NCI-H2196 (cell line): ENCODE results near the gene SIRPA.

ENCODE experiments used
- DNase-seq: peaks from one replicate; lab custom pipeline; 2025; ENCODE audit not compliant: unreplicated experiment; lab: John Stamatoyannopoulos, UW

The SIRPA gene

DNA sequence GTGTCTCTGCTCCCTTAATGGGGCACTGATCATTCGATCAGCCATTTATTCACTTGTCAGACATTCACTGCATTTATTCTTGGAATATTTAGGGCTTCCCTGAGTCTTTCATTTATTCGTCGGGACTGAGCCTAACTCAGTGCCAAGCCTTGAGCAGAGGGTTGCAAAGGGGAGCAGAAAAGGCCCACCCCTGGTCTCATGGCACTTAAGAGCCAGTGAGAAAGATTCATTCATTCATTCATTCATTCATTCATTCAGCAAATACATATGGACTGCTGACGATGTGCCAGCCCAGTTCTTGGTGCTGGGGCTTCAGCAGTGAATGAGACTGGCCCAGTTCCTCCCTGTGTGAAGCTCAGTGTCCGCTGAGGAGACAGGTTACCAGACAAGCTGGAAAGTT, 36.6 kb downstream of the SIRPA start:
- DNase-seq: no peak

DNA sequence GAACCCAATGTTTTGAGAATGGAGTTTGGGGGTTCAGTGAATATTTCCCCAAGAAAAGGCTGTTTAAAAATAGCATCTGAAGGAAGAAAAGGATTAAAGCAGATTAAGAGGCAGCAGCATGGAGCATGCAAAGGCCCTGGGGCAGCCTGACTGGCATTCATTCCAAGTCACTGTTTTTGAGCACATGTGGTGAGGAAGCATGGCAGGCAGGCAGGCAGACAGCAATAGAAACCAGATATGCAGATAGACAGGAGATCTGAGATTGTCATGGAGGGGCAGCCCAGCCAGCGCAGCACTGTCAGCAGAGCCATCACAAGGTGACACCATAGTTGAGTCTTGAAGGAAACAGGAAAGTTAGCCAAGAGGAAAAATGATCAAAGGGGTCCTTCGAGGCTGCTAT, 37.8 kb downstream of the SIRPA start:
- no peak for DNase-seq

DNA sequence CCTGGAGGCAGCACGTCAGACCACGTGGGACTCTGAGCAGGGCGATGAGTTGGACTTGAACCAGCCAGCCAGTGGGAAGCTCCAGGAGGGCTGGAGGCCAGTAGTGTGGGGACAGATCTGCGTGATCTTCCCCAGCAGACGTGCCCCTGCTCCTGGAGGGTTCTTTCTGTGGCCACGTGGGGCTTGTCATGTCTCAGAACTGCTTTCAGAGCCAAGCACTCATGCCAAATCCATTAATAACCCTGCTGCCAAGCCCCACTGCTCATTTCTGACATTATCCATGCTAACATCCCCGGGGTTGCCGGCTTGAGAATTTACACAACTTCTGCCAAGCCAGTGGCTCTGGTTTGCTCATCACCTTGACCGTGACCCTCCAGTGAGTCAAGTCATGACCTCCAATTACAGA, 38.3 kb downstream of the SIRPA start:
- DNase-seq: no peak

DNA sequence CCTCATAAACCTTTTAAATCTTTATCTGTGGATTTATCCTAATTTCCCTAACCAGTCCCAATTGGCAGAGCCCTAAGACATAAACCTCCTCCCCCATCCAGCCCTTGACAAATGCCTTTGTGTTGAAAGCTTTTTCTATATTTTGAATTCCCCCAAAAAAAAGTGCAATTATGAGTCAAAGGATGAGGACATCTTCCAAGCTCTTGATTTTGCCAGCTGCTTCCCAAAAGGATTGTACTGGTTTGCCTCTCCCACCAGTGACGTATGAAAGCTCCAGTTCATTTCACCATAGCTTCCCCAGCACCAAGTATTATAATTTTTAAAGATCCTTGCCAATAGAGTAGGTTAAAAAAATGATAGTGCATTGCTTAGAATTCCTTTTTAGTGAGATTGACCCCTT, 38.9 kb downstream of the SIRPA start:
- DNase-seq: no peak

DNA sequence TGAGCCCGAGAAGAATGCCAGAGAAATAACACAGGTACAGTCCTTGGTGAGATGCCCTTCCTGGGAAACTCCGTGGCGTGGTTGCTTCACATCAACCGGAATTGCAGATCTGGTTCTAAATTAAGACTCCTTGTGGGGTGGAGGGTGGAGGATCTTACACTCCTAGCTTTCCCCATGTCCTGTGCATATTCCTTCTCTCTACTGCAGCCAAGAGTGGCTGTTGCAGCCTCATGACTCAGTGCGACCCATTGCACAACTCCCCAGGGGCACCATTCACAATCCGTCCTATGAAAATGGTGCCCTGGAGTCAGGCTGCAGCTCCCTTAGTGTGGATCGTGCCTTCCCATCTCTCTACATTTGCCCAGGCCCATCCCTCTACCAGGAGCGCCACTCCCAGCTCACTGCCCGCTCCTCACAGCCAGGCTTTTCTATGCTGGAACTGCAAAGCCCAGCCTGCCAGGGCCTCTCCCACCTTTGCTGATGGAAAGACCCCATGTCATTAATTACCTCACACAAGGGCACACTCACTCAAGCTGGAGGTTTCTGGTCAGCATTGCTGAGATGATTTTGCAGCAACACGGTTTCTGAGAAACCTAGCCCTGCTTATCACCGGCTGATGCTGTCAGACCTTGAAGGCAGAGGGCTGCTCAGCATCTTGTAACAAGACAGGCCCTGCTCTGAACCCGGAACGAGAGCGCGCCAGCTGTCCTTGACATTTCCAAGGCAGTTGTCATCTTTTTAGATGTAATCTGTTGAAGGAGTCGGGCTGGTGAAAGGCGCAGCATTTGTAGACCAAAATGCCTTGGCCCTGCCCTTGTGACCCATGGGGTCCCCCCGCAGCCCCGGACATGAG, 39.7 kb downstream of the SIRPA start:
- DNase-seq: no peak

DNA sequence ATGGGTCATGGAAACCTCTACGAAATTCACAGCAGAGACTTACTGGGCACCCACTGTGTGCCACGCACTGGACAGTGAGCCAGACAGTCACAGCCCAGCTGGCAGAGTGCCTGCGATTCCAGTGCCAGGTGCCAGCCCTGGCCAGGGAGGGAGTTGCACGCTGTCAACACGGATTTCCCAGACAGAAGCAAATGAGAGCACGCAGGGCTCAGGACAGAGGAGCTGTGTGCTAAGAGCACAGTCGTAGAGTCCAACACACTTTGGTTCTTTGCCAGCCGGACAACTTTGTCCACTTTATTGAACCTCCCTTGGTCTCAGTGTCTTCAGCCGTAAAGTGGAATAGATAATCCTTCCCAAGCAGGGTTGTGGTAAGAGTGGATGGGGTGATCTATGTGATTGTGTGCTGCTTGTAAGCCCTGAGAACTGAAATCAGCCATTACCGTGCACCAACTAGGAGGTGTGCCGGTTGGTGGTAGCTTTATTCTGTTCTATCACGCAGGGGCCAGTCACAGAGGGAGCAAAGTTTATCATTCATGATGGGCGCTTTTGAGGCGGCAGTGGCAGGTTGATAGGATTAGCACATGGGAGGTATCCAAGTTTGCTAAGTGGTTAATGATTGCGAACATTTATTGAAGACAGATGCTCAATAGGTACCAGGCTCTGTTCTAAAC, 40.6 kb downstream of the SIRPA start:
- peak; percentile 13 for DNase-seq

DNA sequence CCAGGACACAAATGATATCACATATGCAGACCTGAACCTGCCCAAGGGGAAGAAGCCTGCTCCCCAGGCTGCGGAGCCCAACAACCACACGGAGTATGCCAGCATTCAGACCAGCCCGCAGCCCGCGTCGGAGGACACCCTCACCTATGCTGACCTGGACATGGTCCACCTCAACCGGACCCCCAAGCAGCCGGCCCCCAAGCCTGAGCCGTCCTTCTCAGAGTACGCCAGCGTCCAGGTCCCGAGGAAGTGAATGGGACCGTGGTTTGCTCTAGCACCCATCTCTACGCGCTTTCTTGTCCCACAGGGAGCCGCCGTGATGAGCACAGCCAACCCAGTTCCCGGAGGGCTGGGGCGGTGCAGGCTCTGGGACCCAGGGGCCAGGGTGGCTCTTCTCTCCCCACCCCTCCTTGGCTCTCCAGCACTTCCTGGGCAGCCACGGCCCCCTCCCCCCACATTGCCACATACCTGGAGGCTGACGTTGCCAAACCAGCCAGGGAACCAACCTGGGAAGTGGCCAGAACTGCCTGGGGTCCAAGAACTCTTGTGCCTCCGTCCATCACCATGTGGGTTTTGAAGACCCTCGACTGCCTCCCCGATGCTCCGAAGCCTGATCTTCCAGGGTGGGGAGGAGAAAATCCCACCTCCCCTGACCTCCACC, 42.2 kb downstream of the SIRPA start:
- no peak for DNase-seq

DNA sequence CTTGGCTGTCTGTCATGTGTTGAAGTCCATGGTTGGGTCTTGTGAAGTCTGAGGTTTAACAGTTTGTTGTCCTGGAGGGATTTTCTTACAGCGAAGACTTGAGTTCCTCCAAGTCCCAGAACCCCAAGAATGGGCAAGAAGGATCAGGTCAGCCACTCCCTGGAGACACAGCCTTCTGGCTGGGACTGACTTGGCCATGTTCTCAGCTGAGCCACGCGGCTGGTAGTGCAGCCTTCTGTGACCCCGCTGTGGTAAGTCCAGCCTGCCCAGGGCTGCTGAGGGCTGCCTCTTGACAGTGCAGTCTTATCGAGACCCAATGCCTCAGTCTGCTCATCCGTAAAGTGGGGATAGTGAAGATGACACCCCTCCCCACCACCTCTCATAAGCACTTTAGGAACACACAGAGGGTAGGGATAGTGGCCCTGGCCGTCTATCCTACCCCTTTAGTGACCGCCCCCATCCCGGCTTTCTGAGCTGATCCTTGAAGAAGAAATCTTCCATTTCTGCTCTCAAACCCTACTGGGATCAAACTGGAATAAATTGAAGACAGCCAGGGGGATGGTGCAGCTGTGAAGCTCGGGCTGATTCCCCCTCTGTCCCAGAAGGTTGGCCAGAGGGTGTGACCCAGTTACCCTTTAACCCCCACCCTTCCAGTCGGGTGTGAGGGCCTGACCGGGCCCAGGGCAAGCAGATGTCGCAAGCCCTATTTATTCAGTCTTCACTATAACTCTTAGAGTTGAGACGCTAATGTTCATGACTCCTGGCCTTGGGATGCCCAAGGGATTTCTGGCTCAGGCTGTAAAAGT, 43.5 kb downstream of the SIRPA start:
- DNase-seq: no peak

DNA sequence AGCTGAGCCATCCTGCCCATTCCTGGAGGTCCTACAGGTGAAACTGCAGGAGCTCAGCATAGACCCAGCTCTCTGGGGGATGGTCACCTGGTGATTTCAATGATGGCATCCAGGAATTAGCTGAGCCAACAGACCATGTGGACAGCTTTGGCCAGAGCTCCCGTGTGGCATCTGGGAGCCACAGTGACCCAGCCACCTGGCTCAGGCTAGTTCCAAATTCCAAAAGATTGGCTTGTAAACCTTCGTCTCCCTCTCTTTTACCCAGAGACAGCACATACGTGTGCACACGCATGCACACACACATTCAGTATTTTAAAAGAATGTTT, 44.0 kb downstream of the SIRPA start:
- DNase-seq: no peak

DNA sequence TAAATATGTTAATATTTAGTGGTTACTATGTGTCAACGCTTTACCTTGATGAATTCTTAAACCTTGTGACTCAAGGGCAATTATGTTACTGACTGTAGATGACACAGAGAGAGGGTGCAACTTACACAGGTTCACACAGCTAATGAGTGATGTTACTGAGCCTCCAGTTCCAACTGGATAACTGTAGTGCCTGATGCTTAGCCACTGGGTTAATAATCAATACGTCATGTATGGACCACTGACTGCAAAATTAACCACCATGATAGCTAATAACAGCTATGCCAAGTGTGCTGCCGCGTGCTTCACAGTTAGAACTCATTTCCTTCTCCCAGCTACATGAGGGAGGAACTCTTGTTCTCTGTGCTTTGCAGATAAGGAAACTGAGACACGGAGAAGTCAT, 45.4 kb downstream of the SIRPA start:
- DNase-seq: no peak

DNA sequence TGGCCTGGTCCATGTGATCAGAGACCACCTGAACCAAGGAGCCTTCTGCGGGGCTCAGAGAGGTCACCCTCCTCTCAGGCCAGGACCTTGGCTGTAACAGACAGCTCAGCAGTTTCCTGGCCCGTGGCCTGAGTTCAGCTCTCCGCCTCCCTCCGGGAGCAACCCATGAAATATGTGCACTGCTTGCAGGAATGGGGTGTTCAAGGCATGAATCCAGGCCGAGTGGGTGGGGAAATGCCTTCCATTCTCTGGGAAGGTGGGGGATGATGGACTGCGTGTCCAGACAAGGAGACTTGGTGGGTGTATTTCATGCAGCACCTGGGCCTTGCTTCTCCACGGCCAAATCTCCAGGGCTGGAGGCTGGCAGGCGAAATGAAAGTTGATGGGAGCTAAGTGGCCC, 46.0 kb downstream of the SIRPA start:
- no peak for DNase-seq

DNA sequence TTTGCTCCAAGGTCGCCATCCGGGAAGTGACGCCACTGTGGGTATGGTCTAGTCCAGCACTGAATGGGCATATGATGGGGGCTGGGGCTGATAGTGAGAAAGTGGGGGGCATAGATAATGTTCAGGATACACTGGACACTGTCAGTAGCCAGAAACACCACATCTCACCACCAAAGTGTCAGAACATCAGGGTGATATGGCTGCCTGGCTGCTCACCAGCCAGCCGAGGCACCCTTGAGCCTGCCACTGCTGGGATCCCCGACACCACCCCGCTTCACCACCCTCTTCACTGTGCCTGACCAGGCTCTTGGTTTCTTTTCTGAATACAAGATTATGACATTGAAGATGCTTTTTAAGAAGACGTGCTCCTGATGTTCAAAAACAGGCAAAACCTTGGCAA, 46.9 kb downstream of the SIRPA start:
- no peak for DNase-seq

DNA sequence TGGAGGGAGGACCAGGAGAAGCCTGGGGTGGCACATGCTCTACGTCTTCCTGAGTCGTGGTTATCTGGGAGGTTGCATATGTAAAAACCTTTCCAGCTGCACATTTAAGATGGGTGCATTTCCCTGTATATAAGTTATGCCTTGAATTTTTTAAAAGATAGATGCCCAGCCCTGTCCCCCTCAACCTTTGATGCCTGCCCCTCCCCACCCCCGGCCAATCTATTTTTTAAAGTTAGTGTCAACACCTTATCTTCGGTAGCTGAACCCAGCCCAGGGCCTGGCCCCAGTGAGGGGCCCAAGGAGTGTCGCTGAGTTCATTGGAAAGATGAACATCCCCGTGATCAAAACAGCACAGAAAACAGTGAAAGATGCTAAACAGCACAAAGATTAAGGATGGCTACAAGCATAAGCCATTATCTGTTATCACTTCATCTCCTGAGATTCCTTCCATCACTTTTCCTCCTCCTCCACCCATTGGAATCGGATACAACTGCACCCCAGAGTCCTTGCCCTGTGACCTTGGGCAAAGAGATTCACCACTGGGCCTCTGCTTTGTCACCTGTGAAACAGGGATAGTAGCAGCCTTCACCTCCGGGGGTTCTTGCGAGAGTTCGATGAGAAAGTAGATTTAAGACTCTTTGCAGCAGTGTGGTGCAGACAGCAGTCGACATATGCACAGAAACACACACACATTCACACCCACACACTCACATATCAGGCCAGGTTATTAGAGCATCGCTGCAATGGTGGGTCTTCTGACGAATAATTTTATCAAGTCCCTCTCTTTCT, 47.5 kb downstream of the SIRPA start:
- no peak for DNase-seq

DNA sequence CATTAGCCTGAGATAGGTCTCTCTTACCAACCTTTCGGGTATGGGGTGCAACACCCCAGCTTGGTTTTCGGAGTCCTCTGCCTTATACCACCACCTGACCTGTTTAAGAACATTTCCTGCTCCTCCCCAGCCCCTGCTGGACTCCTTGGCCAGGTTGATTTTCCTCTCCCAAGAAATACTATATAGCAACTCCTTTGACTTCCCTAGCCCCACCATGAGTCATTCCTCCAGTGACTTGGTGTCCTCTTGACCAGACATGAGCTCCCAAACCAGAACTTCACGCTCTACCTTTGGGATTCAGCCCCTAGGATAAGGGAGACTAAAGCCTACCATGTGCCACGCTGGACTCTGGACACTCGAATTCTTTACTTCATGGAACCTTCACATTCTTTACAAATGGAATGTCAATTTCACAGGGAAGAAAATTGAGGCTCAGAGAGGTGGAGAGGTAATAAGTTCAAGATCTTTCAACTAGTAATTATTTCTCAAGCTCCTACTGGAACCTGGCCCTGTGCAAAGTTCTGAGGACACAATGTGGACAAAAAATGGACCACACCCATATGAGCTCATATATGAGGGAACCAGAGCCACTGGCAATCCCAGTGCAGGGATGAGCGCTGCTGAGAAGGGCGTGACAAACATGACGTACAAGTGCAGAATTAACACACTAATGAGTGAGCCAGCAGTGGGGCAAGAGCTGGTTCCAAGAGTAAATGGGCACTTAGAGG, 48.2 kb downstream of the SIRPA start:
- no peak for DNase-seq

DNA sequence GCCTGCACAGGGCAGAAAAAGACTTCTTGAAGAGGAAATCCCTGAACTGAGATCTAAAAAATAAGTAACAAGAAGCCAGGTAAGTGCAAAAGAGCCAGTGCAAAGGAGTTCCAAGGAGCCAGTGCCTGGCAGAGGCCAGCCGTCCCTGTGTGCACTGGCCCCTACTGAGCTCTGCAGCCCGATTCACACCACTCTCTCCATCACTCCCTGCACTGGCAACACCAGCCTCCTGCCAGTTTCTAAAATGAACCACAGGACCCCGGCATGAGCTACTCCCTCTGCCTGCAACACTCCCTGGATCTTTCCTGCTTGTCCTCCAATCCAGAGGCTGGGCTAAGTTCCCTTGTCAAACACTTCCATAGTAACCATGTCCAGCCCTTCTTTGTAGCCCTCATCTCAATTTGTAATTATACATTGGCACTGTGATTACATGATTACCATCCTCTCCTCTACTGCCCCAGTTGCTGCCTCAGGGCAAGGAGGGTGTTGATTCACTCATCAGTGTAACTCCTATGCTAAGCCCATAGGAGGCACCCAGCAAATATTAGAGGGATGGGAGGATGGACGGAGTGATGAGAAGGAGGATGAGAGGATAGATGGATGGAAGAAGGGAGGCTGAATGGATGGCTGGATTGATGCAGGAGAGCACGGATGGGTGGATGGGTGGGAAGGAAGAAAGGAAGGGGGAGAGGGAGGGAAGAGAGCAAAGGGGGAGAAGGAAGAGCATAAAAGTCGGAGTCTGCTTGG, 49.3 kb downstream of the SIRPA start:
- DNase-seq: no peak

DNA sequence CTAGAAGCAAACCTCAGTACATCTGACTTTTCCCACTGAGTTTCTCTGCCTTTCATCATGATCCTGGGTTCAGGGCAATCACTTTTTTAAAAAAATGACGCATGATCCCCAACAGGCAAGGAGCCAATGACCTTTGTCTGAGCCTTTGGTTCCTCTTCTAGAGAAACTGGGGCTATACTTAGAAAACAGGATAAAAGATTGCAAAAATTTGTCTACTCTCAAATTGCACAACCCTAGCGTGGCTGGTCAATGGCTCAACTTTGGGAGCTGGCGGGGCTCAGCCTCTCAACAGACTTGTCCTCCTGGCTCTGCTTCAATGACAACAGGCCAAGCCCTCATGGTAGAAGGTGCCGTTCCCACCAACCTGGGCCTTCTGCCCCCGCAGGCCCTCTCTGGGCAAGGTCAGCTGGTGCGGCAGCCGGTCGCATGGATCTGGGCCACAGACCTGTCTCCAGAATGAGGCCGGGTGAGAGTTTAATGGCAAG, 50.0 kb downstream of the SIRPA start:
- DNase-seq: no peak

DNA sequence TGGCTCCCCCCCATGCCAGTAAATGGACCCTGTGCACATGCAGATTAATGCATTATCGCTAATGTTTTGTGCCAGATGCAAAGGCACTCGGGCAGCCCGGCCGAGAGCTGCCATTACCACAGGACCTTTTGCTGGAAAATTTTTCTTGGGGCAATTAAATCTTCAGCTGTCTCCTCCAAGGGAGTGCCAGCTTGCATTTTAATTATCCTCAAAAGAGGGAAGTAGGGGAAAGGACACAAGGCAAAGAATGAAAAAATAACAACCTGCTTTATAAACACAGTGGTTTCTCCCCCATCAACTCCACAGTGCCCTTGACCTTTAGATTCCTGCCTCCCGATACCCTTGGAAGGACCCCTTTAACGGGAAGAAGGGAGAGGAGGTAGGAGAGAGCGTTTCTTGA, 50.5 kb downstream of the SIRPA start:
- DNase-seq: no peak

DNA sequence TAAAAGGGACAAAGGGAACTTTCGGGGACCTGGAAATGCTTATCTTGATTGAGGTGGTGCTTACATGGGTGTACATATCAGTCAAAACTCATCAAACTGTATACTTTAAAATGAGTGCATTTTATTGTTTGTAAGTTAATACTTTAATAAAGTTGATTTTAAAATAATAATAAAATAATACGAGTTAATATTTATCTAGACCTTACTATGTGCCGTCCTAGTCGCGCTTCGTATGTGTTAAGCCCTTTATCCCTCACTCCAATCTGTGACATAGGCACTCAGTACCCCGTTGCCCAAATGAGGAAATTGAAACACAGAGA, 51.2 kb downstream of the SIRPA start:
- no peak for DNase-seq

DNA sequence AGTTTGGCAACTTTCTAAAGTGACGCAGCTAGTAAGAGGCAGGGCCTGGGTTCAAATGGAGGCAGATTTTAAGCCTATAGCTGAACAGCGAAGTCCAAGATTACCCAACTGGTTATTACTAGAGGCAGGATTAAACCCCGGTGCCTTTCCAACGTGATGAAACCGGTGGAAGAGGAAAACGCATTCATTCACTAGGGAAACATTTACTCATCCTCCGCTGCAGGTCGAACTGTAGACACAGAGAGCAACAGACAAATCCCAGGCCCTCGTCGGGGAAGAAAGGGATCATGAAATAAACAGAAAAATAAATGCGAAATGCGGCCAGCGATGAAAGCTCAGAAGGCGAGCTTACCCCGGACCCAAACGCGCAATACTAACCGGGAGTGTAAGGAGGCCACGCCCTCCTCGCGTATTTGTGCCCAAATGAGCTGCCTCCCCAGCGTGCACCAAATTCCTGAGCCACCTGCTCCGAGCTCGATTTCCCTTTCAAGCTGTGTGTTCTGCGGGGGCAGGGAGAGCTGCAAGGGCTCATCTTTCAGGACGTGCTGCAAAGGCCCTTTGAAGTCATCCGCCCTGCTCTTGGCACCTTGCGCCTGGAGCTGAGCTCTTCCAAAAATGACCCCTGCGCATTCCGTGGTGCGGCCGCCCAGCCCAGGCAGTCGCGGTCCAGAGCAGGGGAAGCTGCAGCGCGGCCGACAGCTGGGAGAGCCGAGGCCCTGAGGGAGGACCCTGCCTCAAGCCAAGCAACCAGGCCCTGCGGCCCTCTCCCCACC, 51.7 kb downstream of the SIRPA start:
- DNase-seq: peak; percentile 55
